ENCODE results near the gene SMIM17.
"Not testable (repeated sequence)": the region's sequence is repeated elsewhere in the genome, so short reads cannot be mapped to it uniquely, and the experiment has no call there.

SMIM17 gene

GRCh38 chr19:56667311-56667870 lies 24.4 kb downstream of the SMIM17 start:
- TF ChIP-seq, protein P1, sequence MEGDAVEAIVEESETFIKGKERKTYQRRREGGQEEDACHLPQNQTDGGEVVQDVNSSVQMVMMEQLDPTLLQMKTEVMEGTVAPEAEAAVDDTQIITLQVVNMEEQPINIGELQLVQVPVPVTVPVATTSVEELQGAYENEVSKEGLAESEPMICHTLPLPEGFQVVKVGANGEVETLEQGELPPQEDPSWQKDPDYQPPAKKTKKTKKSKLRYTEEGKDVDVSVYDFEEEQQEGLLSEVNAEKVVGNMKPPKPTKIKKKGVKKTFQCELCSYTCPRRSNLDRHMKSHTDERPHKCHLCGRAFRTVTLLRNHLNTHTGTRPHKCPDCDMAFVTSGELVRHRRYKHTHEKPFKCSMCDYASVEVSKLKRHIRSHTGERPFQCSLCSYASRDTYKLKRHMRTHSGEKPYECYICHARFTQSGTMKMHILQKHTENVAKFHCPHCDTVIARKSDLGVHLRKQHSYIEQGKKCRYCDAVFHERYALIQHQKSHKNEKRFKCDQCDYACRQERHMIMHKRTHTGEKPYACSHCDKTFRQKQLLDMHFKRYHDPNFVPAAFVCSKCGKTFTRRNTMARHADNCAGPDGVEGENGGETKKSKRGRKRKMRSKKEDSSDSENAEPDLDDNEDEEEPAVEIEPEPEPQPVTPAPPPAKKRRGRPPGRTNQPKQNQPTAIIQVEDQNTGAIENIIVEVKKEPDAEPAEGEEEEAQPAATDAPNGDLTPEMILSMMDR (conservative IDR thresholded peaks at IDR 0.05; ENCODE audit: low read depth, low read length): no peak
- no peak for DNase-seq (ENCODE audit: low read depth)
- no peak overlapping the region for H3K4me3 ChIP-seq (ENCODE audit: low read length)

- no peak overlapping the region for H3K4me3 ChIP-seq (ENCODE audit: low read length)
- no peak for DNase-seq (ENCODE audit: low read depth)
- TF ChIP-seq, protein P1 (conservative IDR thresholded peaks at IDR 0.05; ENCODE audit: low read depth, low read length): no peak
Observed at GRCh38 chr19:56668676-56669075, 25.7 kb downstream of the SMIM17 start.

GRCh38 chr19:56670401-56670960 lies 27.5 kb downstream of the SMIM17 start:
- no peak for DNase-seq (ENCODE audit: low read depth)
- TF ChIP-seq, protein P1 (conservative IDR thresholded peaks at IDR 0.05; ENCODE audit: low read depth, low read length): no peak
- no peak overlapping the region for H3K4me3 ChIP-seq (ENCODE audit: low read length)

GRCh38 chr19:56670961-56671612 lies 28.1 kb downstream of the SMIM17 start:
- TF ChIP-seq, protein P1 (conservative IDR thresholded peaks at IDR 0.05; ENCODE audit: low read depth, low read length): no peak
- peak overlapping the region; percentile 29 for H3K4me3 ChIP-seq (ENCODE audit: low read length)
- no peak for DNase-seq (ENCODE audit: low read depth)

- TF ChIP-seq, protein P1 (conservative IDR thresholded peaks at IDR 0.05; ENCODE audit: low read depth, low read length): no peak
- DNase-seq (ENCODE audit: low read depth): no peak
- peak within 1 kb of the TSS; percentile 32 for H3K4me3 ChIP-seq (ENCODE audit: low read length)
Observed at GRCh38 chr19:56671613-56671994, 28.6 kb downstream of the SMIM17 start, which contains the start of gene ZNF835. ZNF835 (minus strand) TSS chr19:56671757; CDS start chr19:56665198, 6,559 bp downstream.

DNA sequence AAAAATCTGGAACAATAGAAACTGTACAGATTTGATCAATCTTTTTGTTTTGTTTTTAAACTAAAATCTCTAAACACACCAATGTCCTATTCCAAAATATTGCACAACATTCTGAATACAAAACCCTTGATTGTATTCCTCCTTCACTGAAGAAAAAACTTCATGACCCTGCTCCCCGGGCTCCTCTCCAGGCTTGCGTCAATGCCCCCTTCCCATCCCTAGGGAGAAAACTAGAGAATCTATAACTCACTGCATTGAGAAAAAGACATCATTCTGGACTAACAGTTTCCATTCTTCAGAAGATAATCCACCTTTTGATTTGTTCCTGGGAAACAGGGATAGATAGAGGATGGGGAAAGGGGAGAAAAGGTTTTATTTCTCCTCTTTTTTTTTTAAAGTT lies 29.7 kb downstream of the SMIM17 start:
- DNase-seq (ENCODE audit: low read depth): not testable (repeated sequence)

DNA sequence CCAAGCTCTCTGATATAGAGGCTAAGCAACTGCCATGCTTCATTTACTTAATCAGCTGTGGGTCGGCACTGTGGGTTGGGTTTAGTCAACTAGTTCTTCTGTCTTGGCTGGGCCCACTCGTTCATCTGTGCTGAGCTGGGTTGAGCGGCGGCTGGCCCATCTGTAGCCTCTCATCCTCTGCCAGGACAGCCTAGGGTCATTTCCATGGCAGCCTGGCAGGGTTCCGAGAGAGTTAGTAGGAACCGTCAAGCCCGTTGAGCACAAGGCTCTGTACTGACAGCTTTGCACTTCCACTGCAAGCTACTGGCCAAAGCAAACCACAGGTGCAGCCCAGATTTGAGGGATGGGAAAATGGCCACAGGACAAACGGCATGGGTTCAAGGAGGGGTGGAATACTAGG lies 35.2 kb downstream of the SMIM17 start:
- TF ChIP-seq, protein P1 (conservative IDR thresholded peaks at IDR 0.05; ENCODE audit: low read depth, low read length): no peak
- DNase-seq (ENCODE audit: low read depth): no peak
- no peak overlapping the region for H3K4me3 ChIP-seq (ENCODE audit: low read length)

More for the DNA sequence above, 29.7 kb downstream of the SMIM17 start:
- not testable (repeated sequence) for H3K4me3 ChIP-seq (ENCODE audit: low read length)

Data from retinal pigment epithelial cell (primary cell).